ENCODE results near the gene CCDC184. TPM values are rescaled to one million over a fixed set of nuclear protein-coding genes. Genes with fewer than 3 reads are reported as not detected.

CCDC184 gene
- total and polyA plus RNA-seq, 2 of the 13 experiments (the other 11 are each of a cell fraction or from before 2014, with no cell fraction given): not detected

DNA sequence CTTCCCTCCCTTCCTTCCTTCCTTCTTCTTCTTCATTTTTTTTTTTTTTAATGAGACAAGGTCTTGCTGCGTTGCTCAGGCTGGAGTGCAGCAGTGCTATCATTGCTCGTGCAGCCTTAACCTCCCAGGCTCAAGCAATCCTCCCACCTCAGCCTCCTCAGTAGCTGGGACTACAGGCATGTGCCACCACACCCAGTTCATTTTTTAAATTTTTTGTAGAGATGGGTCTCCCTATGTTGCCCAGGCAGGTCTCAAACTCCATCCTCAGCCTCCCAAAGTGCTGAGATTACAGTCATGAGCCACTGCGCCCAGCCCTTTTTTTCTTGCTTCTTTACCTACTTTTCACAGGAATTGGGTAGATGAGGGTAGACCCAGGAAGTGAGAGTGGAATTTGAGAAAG is 18.1 kb downstream of the CCDC184 start:
- Histone ChIP-seq H3K27me3 (ENCODE audit: control insufficient read depth in 1 of 2, insufficient read depth in 2 of 2, low read length in 2 of 2) (no peaks in the 10 kb centered on the region; a peak in 1 of 5 replicates), H3K4me2 (ENCODE audit: low read depth, low read length) (no peak overlapping the region), H3K36me3 (replicated peaks in 1 of 2; ENCODE audit: control insufficient read depth in 1 of 2, insufficient read depth in 2 of 2, low read length in 2 of 2) (no peaks in the 10 kb centered on the region), H3K4me3 (replicated peaks in 1 of 3; ENCODE audit: insufficient read depth in 1 of 3, low read depth in 2 of 3, low read length in 3 of 3) (no peak overlapping the region), H3K4me1 (ENCODE audit: insufficient read depth, low read length) (no peaks in the 10 kb centered on the region), H3K79me2 (ENCODE audit: insufficient read depth, low read length) (no peaks in the 10 kb centered on the region), H3K9me3 (ENCODE audit: low read length) (peaks cover 4% of the 10 kb centered on the region), H4K20me1 (ENCODE audit: insufficient read depth, low read length) (no peaks in the 10 kb centered on the region), H3K9ac (ENCODE audit: insufficient read depth, low read depth, low read length) (no peak overlapping the region), H3K27ac (ENCODE audit: extremely low read length, insufficient read depth, low read length) (no peak overlapping the region), H2AFZ (ENCODE audit: low read length) (no peak overlapping the region)
- in situ Hi-C loops (cut with HindIII; ENCODE audit: extremely low pct_ligation_motif_present, low pct_unique_long_range_greater_than_20kb): no loop called here
- no peak for DNase-seq (ENCODE audit: low spot score)
- ChIA-PET POLR2A (no interaction called here), CTCF (ENCODE audit: low intra/inter-chr PET ratio, low total read pairs) (no interaction called here)
- no TSS peak for BruUV-seq (replicated peaks)
- intact Hi-C loops (cut with micrococcal nuclease; ENCODE audit: unreplicated experiment): no loop called here
- ATAC-seq: no peak
- FAIRE-seq: no peak
- WGBS (ENCODE audit: low lambda C conversion rate): 33% methylated on average over 3 of the region's 3 CpGs
- no peak for TF ChIP-seq RFX3 (CRISPR knock-in tag; IDR thresholded peaks at IDR 0.05)
- TF ChIP-seq, protein P1, sequence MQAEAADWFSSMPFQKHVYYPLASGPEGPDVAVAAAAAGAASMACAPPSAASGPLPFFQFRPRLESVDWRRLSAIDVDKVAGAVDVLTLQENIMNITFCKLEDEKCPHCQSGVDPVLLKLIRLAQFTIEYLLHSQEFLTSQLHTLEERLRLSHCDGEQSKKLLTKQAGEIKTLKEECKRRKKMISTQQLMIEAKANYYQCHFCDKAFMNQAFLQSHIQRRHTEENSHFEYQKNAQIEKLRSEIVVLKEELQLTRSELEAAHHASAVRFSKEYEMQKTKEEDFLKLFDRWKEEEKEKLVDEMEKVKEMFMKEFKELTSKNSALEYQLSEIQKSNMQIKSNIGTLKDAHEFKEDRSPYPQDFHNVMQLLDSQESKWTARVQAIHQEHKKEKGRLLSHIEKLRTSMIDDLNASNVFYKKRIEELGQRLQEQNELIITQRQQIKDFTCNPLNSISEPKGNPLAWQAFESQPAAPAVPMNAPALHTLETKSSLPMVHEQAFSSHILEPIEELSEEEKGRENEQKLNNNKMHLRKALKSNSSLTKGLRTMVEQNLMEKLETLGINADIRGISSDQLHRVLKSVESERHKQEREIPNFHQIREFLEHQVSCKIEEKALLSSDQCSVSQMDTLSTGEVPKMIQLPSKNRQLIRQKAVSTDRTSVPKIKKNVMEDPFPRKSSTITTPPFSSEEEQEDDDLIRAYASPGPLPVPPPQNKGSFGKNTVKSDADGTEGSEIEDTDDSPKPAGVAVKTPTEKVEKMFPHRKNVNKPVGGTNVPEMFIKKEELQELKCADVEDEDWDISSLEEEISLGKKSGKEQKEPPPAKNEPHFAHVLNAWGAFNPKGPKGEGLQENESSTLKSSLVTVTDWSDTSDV (CRISPR knock-in tag; IDR thresholded peaks at IDR 0.05): no peak
- no peak for TF ChIP-seq ZNF558 (CRISPR knock-in tag; IDR thresholded peaks at IDR 0.05; ENCODE audit: borderline replicate concordance)
- no peak for TF ChIP-seq SCMH1 (CRISPR knock-in tag; IDR thresholded peaks at IDR 0.05; ENCODE audit: borderline replicate concordance)
- no peak for TF ChIP-seq BHLHE40 (IDR thresholded peaks at IDR 0.05; ENCODE audit: low read length)
- no peak for TF ChIP-seq AGO2 (optimal IDR thresholded peaks at IDR 0.05; ENCODE audit: low read depth, low read length)
- TF ChIP-seq, protein P2, sequence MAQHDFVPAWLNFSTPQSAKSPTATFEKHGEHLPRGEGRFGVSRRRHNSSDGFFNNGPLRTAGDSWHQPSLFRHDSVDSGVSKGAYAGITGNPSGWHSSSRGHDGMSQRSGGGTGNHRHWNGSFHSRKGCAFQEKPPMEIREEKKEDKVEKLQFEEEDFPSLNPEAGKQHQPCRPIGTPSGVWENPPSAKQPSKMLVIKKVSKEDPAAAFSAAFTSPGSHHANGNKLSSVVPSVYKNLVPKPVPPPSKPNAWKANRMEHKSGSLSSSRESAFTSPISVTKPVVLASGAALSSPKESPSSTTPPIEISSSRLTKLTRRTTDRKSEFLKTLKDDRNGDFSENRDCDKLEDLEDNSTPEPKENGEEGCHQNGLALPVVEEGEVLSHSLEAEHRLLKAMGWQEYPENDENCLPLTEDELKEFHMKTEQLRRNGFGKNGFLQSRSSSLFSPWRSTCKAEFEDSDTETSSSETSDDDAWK (CRISPR knock-in tag; IDR thresholded peaks at IDR 0.05): no peak
- no peak for TF ChIP-seq TMF1 (CRISPR knock-in tag; IDR thresholded peaks at IDR 0.05; ENCODE audit: low read depth)
- no peak for TF ChIP-seq ZNF382 (CRISPR knock-in tag; IDR thresholded peaks at IDR 0.05; ENCODE audit: borderline replicate concordance)
- TF ChIP-seq, protein P3, sequence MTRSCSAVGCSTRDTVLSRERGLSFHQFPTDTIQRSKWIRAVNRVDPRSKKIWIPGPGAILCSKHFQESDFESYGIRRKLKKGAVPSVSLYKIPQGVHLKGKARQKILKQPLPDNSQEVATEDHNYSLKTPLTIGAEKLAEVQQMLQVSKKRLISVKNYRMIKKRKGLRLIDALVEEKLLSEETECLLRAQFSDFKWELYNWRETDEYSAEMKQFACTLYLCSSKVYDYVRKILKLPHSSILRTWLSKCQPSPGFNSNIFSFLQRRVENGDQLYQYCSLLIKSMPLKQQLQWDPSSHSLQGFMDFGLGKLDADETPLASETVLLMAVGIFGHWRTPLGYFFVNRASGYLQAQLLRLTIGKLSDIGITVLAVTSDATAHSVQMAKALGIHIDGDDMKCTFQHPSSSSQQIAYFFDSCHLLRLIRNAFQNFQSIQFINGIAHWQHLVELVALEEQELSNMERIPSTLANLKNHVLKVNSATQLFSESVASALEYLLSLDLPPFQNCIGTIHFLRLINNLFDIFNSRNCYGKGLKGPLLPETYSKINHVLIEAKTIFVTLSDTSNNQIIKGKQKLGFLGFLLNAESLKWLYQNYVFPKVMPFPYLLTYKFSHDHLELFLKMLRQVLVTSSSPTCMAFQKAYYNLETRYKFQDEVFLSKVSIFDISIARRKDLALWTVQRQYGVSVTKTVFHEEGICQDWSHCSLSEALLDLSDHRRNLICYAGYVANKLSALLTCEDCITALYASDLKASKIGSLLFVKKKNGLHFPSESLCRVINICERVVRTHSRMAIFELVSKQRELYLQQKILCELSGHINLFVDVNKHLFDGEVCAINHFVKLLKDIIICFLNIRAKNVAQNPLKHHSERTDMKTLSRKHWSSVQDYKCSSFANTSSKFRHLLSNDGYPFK (CRISPR knock-in tag; IDR thresholded peaks at IDR 0.05; ENCODE audit: borderline replicate concordance): no peak
- TF ChIP-seq, protein P4, sequence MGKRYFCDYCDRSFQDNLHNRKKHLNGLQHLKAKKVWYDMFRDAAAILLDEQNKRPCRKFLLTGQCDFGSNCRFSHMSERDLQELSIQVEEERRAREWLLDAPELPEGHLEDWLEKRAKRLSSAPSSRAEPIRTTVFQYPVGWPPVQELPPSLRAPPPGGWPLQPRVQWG (CRISPR knock-in tag; IDR thresholded peaks at IDR 0.05; ENCODE audit: borderline replicate concordance, low read depth): no peak
- TF ChIP-seq, protein P5, sequence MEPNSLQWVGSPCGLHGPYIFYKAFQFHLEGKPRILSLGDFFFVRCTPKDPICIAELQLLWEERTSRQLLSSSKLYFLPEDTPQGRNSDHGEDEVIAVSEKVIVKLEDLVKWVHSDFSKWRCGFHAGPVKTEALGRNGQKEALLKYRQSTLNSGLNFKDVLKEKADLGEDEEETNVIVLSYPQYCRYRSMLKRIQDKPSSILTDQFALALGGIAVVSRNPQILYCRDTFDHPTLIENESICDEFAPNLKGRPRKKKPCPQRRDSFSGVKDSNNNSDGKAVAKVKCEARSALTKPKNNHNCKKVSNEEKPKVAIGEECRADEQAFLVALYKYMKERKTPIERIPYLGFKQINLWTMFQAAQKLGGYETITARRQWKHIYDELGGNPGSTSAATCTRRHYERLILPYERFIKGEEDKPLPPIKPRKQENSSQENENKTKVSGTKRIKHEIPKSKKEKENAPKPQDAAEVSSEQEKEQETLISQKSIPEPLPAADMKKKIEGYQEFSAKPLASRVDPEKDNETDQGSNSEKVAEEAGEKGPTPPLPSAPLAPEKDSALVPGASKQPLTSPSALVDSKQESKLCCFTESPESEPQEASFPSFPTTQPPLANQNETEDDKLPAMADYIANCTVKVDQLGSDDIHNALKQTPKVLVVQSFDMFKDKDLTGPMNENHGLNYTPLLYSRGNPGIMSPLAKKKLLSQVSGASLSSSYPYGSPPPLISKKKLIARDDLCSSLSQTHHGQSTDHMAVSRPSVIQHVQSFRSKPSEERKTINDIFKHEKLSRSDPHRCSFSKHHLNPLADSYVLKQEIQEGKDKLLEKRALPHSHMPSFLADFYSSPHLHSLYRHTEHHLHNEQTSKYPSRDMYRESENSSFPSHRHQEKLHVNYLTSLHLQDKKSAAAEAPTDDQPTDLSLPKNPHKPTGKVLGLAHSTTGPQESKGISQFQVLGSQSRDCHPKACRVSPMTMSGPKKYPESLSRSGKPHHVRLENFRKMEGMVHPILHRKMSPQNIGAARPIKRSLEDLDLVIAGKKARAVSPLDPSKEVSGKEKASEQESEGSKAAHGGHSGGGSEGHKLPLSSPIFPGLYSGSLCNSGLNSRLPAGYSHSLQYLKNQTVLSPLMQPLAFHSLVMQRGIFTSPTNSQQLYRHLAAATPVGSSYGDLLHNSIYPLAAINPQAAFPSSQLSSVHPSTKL (CRISPR knock-in tag; IDR thresholded peaks at IDR 0.05): no peak
- no peak for TF ChIP-seq HIVEP1 (CRISPR knock-in tag; IDR thresholded peaks at IDR 0.05)
